HG02884 (cell line): Measurements from ENCODE around the gene TEC.

ENCODE experiments used
- ATAC-seq: cut with Tn5 transposase; IDR thresholded peaks from one replicate; pipeline ENCODE4 v1.9.1; 2021; ENCODE audit warnings: mild to moderate bottlenecking, moderate library complexity; ENCODE audit not compliant: unreplicated experiment

Gene TEC

DNA sequence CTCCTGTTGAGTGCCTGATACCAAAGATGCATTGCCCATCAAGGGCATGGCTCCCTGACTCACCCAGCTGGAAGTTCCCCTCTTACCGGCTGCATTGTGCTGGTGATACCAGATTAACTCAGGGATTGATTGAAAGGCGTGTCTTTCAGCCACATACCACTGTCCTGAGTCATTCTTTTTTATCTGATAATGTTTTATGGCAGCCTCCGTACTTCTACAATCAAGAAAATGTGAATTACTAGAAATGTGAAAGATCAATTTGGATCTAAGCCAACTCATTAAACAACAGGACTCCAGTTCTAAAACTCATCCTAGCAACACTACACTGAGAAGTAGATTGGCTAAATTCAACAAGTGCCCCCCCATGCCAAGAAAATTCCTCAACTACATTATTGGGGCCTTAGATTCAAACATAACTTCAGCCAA is 175.6 kb downstream of the TEC start:
- ATAC-seq, result no peak

DNA sequence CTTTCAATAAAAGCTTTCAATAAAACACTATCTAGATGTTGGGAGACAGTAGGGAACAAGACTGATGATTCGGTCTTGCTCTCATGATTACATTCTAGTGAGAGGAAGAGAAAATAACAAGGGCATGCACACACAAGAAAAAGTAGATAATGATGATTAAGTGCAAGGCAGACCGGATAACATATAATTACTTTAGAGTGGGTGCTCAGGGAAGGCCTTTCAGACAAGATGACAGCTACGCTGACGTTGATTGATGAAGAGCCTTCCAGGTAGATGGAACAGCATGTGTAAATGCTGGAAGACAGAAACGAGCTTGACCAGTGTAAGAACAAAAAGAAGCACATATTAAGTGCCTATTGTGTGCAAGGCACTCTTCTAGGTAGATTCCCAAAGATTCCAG is 179.0 kb downstream of the TEC start:
- ATAC-seq, result no peak

DNA sequence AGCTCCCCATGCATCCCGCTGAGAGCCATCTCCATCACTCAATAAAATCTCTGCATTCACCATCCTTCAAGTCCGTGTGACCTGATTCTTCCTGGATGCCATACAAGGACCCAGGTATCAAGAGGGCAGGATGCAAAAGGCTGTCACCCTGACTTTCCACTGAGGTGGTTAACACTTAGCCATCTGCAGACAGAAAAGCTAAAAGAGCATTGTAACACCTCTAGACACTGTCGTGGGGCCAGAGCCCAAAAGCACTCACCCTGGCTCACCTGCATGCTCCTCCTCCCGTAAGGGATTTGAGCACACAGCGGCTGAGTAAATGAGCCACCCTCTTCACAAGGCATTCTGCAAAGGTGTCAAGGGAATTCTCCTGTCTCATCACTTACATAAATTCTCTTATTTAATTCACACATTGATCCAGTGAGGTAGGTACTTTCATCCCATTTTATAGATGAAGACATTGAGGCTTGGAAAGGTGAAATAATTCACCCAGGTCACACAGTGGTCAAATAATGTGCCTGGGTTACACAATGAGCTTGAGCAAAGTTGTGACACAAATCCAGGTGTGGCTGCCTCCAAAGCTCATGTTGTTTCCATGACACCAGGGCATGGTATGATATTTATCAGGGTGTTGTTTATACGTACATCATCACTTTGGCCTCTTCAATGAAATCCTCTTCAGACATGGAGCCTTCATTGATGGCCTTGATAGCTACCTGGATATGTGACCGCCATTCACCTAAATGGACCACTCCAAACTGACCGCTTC is 183.6 kb downstream of the TEC start:
- ATAC-seq, result no peak
